HL-60 (cell line): ENCODE results near the gene ESYT2.

Source experiments
- DNase-seq, 2 experiments: peaks; one replicate each; pipeline ENCODE4 v3.0.0-alpha.2; 2010 to 2020; ENCODE audit warnings: low read depth in 1 of 2, low spot score in 1 of 2
- H3K27ac ChIP-seq: fragments of 250-450 bp; sonication (Bioruptor Pico); replicated peaks from 2 replicates; pipeline ENCODE4 v1.5.1; 2020; ENCODE audit warnings: mild to moderate bottlenecking, moderate library complexity
- H3K27me3 ChIP-seq: fragments of 250-450 bp; sonication (Bioruptor Pico); 2 replicates; pipeline ENCODE4 v1.5.1; 2021; ENCODE audit warnings: mild to moderate bottlenecking, moderate library complexity; ENCODE audit not compliant: insufficient read depth, poor library complexity, severe bottlenecking
- H3K4me3 ChIP-seq: replicated peaks from 2 replicates; pipeline ENCODE4 v1.5.1; 2011; ENCODE audit warnings: mild to moderate bottlenecking, control low read depth, low read length; ENCODE audit not compliant: insufficient read depth
- CTCF ChIP-seq: IDR thresholded peaks from one replicate; pipeline ENCODE4 v1.5.1; 2011; ENCODE audit warnings: low read length, control low read depth, inconsistent platforms; ENCODE audit not compliant: insufficient read depth
- GABPA ChIP-seq: IDR thresholded peaks from 2 replicates; pipeline ENCODE4 v1.6.1; 2012; ENCODE audit warnings: low read depth
- POLR2AphosphoS5 ChIP-seq: IDR thresholded peaks from 2 replicates; pipeline ENCODE4 v1.6.1; 2012; ENCODE audit warnings: low read depth
- SPI1 ChIP-seq: IDR thresholded peaks from 2 replicates; pipeline ENCODE4 v1.6.1; 2012; ENCODE audit warnings: low read depth, mild to moderate bottlenecking, borderline replicate concordance
- TF ChIP-seq, protein P1 (sequence below): IDR thresholded peaks from 2 replicates; pipeline ENCODE4 v1.6.1; 2012; ENCODE audit warnings: low read depth; ENCODE audit not compliant: insufficient replicate concordance

ESYT2 gene

GRCh38 chr7:158751751-158752150 lies 77.6 kb downstream of the ESYT2 start:
- TF ChIP-seq, protein P1, sequence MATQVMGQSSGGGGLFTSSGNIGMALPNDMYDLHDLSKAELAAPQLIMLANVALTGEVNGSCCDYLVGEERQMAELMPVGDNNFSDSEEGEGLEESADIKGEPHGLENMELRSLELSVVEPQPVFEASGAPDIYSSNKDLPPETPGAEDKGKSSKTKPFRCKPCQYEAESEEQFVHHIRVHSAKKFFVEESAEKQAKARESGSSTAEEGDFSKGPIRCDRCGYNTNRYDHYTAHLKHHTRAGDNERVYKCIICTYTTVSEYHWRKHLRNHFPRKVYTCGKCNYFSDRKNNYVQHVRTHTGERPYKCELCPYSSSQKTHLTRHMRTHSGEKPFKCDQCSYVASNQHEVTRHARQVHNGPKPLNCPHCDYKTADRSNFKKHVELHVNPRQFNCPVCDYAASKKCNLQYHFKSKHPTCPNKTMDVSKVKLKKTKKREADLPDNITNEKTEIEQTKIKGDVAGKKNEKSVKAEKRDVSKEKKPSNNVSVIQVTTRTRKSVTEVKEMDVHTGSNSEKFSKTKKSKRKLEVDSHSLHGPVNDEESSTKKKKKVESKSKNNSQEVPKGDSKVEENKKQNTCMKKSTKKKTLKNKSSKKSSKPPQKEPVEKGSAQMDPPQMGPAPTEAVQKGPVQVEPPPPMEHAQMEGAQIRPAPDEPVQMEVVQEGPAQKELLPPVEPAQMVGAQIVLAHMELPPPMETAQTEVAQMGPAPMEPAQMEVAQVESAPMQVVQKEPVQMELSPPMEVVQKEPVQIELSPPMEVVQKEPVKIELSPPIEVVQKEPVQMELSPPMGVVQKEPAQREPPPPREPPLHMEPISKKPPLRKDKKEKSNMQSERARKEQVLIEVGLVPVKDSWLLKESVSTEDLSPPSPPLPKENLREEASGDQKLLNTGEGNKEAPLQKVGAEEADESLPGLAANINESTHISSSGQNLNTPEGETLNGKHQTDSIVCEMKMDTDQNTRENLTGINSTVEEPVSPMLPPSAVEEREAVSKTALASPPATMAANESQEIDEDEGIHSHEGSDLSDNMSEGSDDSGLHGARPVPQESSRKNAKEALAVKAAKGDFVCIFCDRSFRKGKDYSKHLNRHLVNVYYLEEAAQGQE, result no peak
- no peak for TF ChIP-seq SPI1
- no peak for TF ChIP-seq CTCF
- TF ChIP-seq POLR2AphosphoS5, result no peak
- TF ChIP-seq GABPA, result no peak
- H3K27ac ChIP-seq, result no peak overlapping the region

DNA sequence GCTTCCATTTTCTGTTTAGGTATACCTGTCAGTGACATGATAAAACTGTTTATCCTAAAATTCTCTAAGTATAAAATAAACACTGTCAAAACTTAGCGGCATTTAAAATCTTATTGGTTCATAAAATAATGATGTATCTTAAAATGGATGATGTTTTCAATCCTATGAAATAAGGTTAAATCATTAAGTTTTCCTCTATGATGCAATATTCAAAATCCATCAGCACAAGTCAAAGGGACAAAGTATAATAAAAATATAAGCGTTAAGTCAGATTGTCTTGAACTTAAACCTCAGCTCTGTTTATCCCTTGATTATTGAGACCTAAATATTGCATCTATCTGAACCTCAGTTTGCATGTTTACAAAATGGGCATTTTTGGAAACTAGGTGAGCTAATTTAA lies 78.1 kb downstream of the ESYT2 start:
- Histone ChIP-seq H3K27ac (no peak overlapping the region), H3K27me3 (no peaks in the 10 kb centered on the region), H3K4me3 (no peak overlapping the region)
- no peak for DNase-seq
- TF ChIP-seq, protein P1, result no peak
- TF ChIP-seq SPI1 (no peak), CTCF (no peak), GABPA (no peak), POLR2AphosphoS5 (no peak)

More at GRCh38 chr7:158751751-158752150, 77.6 kb downstream of the ESYT2 start:
- no peak for DNase-seq
- H3K4me3 ChIP-seq, result no peak overlapping the region
- H3K27me3 ChIP-seq, result no peaks in the 10 kb centered on the region

- TF ChIP-seq POLR2AphosphoS5 (no peak), CTCF (no peak), GABPA (no peak), SPI1 (no peak)
- TF ChIP-seq, protein P1, result no peak
- H3K4me3 ChIP-seq, result no peak overlapping the region
- no peaks in the 10 kb centered on the region for H3K27me3 ChIP-seq
- no peak overlapping the region for H3K27ac ChIP-seq
- DNase-seq, result no peak
These were observed 78.6 kb downstream of the ESYT2 start for GRCh38 chr7:158750702-158751101.
